ENCODE data around the gene ZCCHC14. TPM values are rescaled to one million over a fixed set of nuclear protein-coding genes. Genes with fewer than 3 reads are reported as not detected.

The ZCCHC14 gene
- total RNA-seq: 2.7 TPM
- polyA plus RNA-seq: 7.3 TPM
- long read RNA-seq, donor 1: 0 reads
- long read RNA-seq, donor 2: 0 reads
- long read RNA-seq, donor 3, partial matches to known transcripts: 0 of 1 reads
- long read RNA-seq, donor 3, other reads (novel, unspliced or antisense): 0 of 1 reads
- long read RNA-seq, donor 4: 0 reads
- long read RNA-seq, donor 5: 0 reads
- long read RNA-seq, donor 6: 0 reads
- long read RNA-seq, donor 7: 0 reads
- long read RNA-seq, donor 8: 0 reads
- long read RNA-seq, donor 9: 0 reads
- long read RNA-seq, donor 10: 0 reads

- peaks cover 3 to 27% of the 10 kb centered on the region in 2 donors for H3K4me1 ChIP-seq (ENCODE audit: control insufficient read depth in 2 of 2, insufficient read depth in 2 of 2, low read length in 2 of 2)
- H3K4me3 ChIP-seq (ENCODE audit: low read length in 2 of 2): peak within 1 kb of the TSS; percentile 42 to 77
- peaks cover 37 to 62% of the 10 kb centered on the region in 2 donors for H3K27me3 ChIP-seq (ENCODE audit: control insufficient read depth in 2 of 2, insufficient read depth in 1 of 2, low read length in 1 of 2)
- peaks cover 3 to 4% of the 10 kb centered on the region in 2 donors for H3K9me3 ChIP-seq (ENCODE audit: control insufficient read depth in 2 of 2, insufficient read depth in 1 of 2, low read length in 1 of 2)
- no peaks in the 10 kb centered on the region for H3K36me3 ChIP-seq (ENCODE audit: control insufficient read depth in 2 of 2, insufficient read depth in 2 of 2, low read length in 1 of 2)
- WGBS: 3% methylated on average over 119 of the region's 119 CpGs
- peak; percentile 88 to 98 (median 97) for DNase-seq (ENCODE audit: low read depth in 6 of 9, low spot score in 9 of 9)
- peak within 1 kb of the TSS in 1 of 2 donors; percentile 79 for H3K27ac ChIP-seq (ENCODE audit: low read depth in 1 of 2, low read length in 1 of 2)
Observed at GRCh38 chr16:87492721-87493607, at the start of gene ZCCHC14. Gene ZCCHC14, minus strand, starts transcription at chr16:87493024. Its CDS starts 786 bp downstream, at chr16:87492238.

- WGBS: 86% methylated on average over 11 of the region's 11 CpGs
- Histone ChIP-seq H3K9me3 (ENCODE audit: control insufficient read depth in 2 of 2, insufficient read depth in 1 of 2, low read length in 1 of 2) (peaks cover 0 to 10% of the 10 kb centered on the region in 2 donors), H3K27ac (ENCODE audit: low read depth in 1 of 2, low read length in 1 of 2) (no peak overlapping the region), H3K4me1 (ENCODE audit: control insufficient read depth in 2 of 2, insufficient read depth in 2 of 2, low read length in 2 of 2) (no peaks in the 10 kb centered on the region), H3K36me3 (ENCODE audit: control insufficient read depth in 2 of 2, insufficient read depth in 2 of 2, low read length in 1 of 2) (no peaks in the 10 kb centered on the region), H3K4me3 (ENCODE audit: low read length in 2 of 2) (no peak overlapping the region), H3K27me3 (ENCODE audit: control insufficient read depth in 2 of 2, insufficient read depth in 1 of 2, low read length in 1 of 2) (peaks cover 0 to 30% of the 10 kb centered on the region in 2 donors)
- no peak for DNase-seq (ENCODE audit: low read depth in 6 of 9, low spot score in 9 of 9)
Observed at GRCh38 chr16:87541872-87542234, 49.0 kb upstream of the ZCCHC14 start.

GRCh38 chr16:87541147-87541871, 48.5 kb upstream of the ZCCHC14 start:
- Histone ChIP-seq H3K27me3 (ENCODE audit: control insufficient read depth in 2 of 2, insufficient read depth in 1 of 2, low read length in 1 of 2) (peaks cover 0 to 30% of the 10 kb centered on the region in 2 donors), H3K4me3 (ENCODE audit: low read length in 2 of 2) (no peak overlapping the region)

GRCh38 chr16:87540897-87541146, 48.0 kb upstream of the ZCCHC14 start:
- Histone ChIP-seq H3K9me3 (ENCODE audit: control insufficient read depth in 2 of 2, insufficient read depth in 1 of 2, low read length in 1 of 2) (peaks cover 0 to 4% of the 10 kb centered on the region in 2 donors), H3K27me3 (ENCODE audit: control insufficient read depth in 2 of 2, insufficient read depth in 1 of 2, low read length in 1 of 2) (peaks cover 0 to 30% of the 10 kb centered on the region in 2 donors), H3K4me1 (ENCODE audit: control insufficient read depth in 2 of 2, insufficient read depth in 2 of 2, low read length in 2 of 2) (no peaks in the 10 kb centered on the region), H3K36me3 (ENCODE audit: control insufficient read depth in 2 of 2, insufficient read depth in 2 of 2, low read length in 1 of 2) (no peaks in the 10 kb centered on the region), H3K4me3 (ENCODE audit: low read length in 2 of 2) (no peak overlapping the region), H3K27ac (ENCODE audit: low read depth in 1 of 2, low read length in 1 of 2) (no peak overlapping the region)
- WGBS: 83% methylated on average over 6 of the region's 6 CpGs
- DNase-seq (ENCODE audit: low read depth in 6 of 9, low spot score in 9 of 9): no peak

More at GRCh38 chr16:87541147-87541871, 48.5 kb upstream of the ZCCHC14 start:
- Histone ChIP-seq H3K9me3 (ENCODE audit: control insufficient read depth in 2 of 2, insufficient read depth in 1 of 2, low read length in 1 of 2) (peaks cover 0 to 9% of the 10 kb centered on the region in 2 donors), H3K27ac (ENCODE audit: low read depth in 1 of 2, low read length in 1 of 2) (no peak overlapping the region), H3K36me3 (ENCODE audit: control insufficient read depth in 2 of 2, insufficient read depth in 2 of 2, low read length in 1 of 2) (no peaks in the 10 kb centered on the region), H3K4me1 (ENCODE audit: control insufficient read depth in 2 of 2, insufficient read depth in 2 of 2, low read length in 2 of 2) (no peaks in the 10 kb centered on the region)
- 88% methylated on average over 31 of the region's 31 CpGs for WGBS
- no peak for DNase-seq (ENCODE audit: low read depth in 6 of 9, low spot score in 9 of 9)

DNA sequence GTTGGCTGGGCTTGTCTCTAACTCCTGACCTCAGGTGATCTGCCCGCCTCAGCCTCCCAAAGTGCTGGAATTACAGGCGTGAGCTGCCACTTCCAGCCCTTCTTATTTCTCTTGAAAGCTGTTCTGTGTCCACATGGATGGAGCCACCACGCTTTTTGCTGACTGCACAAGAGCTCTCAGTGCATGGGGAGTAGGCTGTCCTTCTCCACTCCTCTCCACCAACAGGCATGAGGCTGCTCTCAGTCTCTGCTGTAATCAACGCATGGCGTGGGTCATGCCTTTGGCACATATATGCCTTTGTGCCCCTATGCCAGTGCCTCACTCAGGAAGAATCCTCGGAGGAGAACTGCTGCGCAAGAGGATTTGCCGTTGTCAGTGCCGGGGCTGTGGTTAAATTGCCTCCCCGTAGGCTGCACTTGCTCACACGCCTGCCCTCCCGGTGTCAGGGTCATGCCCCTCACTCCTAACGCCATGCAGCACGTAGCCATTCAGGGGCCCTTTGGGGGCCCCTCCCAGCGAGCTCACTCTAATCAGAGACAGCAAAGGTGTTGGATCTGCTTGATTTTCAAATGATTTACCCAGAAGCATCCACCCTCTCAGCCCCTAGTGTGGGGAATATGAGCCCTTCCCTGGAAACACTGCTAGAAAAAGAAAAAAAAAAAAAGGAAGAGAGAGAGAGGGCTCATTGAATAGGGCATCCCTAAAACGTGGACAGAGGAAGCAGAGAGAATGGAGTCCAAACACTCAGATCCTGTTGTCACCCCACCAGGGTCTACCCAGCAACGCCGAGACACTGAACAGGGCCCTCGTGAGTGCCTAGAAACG, 47.5 kb upstream of the ZCCHC14 start:
- no peak for DNase-seq (ENCODE audit: low read depth in 6 of 9, low spot score in 9 of 9)
- Histone ChIP-seq H3K27me3 (ENCODE audit: control insufficient read depth in 2 of 2, insufficient read depth in 1 of 2, low read length in 1 of 2) (peaks cover 0 to 30% of the 10 kb centered on the region in 2 donors), H3K36me3 (ENCODE audit: control insufficient read depth in 2 of 2, insufficient read depth in 2 of 2, low read length in 1 of 2) (no peaks in the 10 kb centered on the region), H3K4me3 (ENCODE audit: low read length in 2 of 2) (no peak overlapping the region), H3K4me1 (ENCODE audit: control insufficient read depth in 2 of 2, insufficient read depth in 2 of 2, low read length in 2 of 2) (no peaks in the 10 kb centered on the region), H3K9me3 (ENCODE audit: control insufficient read depth in 2 of 2, insufficient read depth in 1 of 2, low read length in 1 of 2) (no peaks in the 10 kb centered on the region), H3K27ac (ENCODE audit: low read depth in 1 of 2, low read length in 1 of 2) (no peak overlapping the region)
- WGBS: 59% methylated on average over 20 of the region's 20 CpGs

DNA sequence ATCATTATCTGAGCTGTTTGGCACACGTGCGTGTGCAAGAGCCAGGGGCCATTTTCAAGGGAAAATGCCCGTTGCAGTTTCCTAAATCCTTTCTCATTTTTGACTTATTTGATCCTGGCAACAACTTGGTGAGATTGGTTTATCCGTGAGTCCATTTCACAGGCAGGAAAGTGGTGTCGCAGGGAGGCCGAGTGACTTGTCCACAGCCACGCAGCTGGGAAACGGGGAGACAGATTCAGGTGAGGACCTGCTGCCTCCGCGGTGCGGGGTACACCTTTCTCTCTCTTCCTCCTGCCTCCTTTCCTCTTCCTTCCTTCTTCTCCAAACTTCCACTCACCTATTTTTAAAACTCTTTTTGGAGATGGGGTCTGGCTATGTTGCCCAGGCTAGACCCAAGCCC, 46.3 kb upstream of the ZCCHC14 start:
- Histone ChIP-seq H3K9me3 (ENCODE audit: control insufficient read depth in 2 of 2, insufficient read depth in 1 of 2, low read length in 1 of 2) (peaks cover 0 to 3% of the 10 kb centered on the region in 2 donors), H3K4me3 (ENCODE audit: low read length in 2 of 2) (no peak overlapping the region), H3K36me3 (ENCODE audit: control insufficient read depth in 2 of 2, insufficient read depth in 2 of 2, low read length in 1 of 2) (no peaks in the 10 kb centered on the region), H3K27ac (ENCODE audit: low read depth in 1 of 2, low read length in 1 of 2) (no peak overlapping the region), H3K4me1 (ENCODE audit: control insufficient read depth in 2 of 2, insufficient read depth in 2 of 2, low read length in 2 of 2) (no peaks in the 10 kb centered on the region), H3K27me3 (ENCODE audit: control insufficient read depth in 2 of 2, insufficient read depth in 1 of 2, low read length in 1 of 2) (peaks cover 0 to 30% of the 10 kb centered on the region in 2 donors)
- DNase-seq (ENCODE audit: low read depth in 6 of 9, low spot score in 9 of 9): no peak
- 96% methylated on average over 11 of the region's 11 CpGs for WGBS

DNA sequence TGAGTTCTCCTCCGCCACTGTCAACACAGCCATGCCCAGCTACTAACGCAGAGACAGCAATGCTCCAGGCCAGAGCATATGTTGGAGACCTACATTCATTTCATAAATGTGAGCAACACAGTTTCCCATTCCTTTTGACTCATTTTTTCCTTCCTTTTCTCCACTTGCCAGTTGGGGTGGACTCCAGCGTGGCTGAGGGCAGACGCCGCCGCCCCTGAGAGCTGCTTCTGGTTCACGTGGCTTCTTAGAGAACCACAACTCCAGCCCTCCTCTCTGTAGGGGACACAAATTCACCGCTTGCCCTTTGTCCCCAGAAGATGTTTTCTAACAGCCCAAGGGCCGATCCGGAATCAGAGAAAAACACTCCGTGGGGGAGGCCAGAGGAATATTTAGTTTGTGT, 45.8 kb upstream of the ZCCHC14 start:
- peaks cover 0 to 3% of the 10 kb centered on the region in 2 donors for H3K9me3 ChIP-seq (ENCODE audit: control insufficient read depth in 2 of 2, insufficient read depth in 1 of 2, low read length in 1 of 2)
- H3K4me3 ChIP-seq (ENCODE audit: low read length in 2 of 2): no peak overlapping the region
- DNase-seq (ENCODE audit: low read depth in 6 of 9, low spot score in 9 of 9): no peak
- H3K27ac ChIP-seq (ENCODE audit: low read depth in 1 of 2, low read length in 1 of 2): no peak overlapping the region
- no peaks in the 10 kb centered on the region for H3K4me1 ChIP-seq (ENCODE audit: control insufficient read depth in 2 of 2, insufficient read depth in 2 of 2, low read length in 2 of 2)
- H3K36me3 ChIP-seq (ENCODE audit: control insufficient read depth in 2 of 2, insufficient read depth in 2 of 2, low read length in 1 of 2): no peaks in the 10 kb centered on the region
- WGBS: 91% methylated on average over 11 of the region's 11 CpGs
- peaks cover 0 to 25% of the 10 kb centered on the region in 2 donors for H3K27me3 ChIP-seq (ENCODE audit: control insufficient read depth in 2 of 2, insufficient read depth in 1 of 2, low read length in 1 of 2)

DNA sequence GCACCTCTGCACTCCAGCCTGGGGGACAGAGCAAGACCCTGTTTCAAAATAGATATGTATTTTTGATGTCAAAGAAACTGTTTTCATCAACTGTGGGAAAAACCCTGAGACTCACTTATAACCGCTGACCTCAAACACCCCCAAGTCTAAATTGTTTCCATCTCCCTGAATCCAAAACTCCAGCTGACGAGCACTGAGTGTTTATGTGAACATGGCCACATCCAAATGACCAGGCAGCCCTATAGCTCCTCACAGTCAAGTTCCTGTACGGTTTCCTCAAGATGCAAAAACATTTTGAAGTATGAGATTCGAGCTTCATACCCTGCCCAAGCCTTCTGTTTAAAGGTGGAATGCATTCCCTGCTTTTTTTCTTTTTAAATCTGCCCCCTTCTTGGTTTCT, 45.3 kb upstream of the ZCCHC14 start:
- H3K27me3 ChIP-seq (ENCODE audit: control insufficient read depth in 2 of 2, insufficient read depth in 1 of 2, low read length in 1 of 2): peaks cover 0 to 21% of the 10 kb centered on the region in 2 donors

More for the DNA sequence above, 45.3 kb upstream of the ZCCHC14 start:
- Histone ChIP-seq H3K36me3 (ENCODE audit: control insufficient read depth in 2 of 2, insufficient read depth in 2 of 2, low read length in 1 of 2) (no peaks in the 10 kb centered on the region), H3K4me3 (ENCODE audit: low read length in 2 of 2) (no peak overlapping the region), H3K4me1 (ENCODE audit: control insufficient read depth in 2 of 2, insufficient read depth in 2 of 2, low read length in 2 of 2) (no peaks in the 10 kb centered on the region), H3K9me3 (ENCODE audit: control insufficient read depth in 2 of 2, insufficient read depth in 1 of 2, low read length in 1 of 2) (peaks cover 0 to 3% of the 10 kb centered on the region in 2 donors), H3K27ac (ENCODE audit: low read depth in 1 of 2, low read length in 1 of 2) (no peak overlapping the region)
- DNase-seq (ENCODE audit: low read depth in 6 of 9, low spot score in 9 of 9): no peak
- 79% methylated on average over 4 of the region's 4 CpGs for WGBS
